ENCODE results near the gene FILIP1.

Gene FILIP1

GRCh38 chr6:75374961-75375400, 118.6 kb downstream of the FILIP1 start:
- DNase-seq = no peak

GRCh38 chr6:75372884-75373283, 120.7 kb downstream of the FILIP1 start:
- no peak for DNase-seq

- no peak for DNase-seq
Observed at GRCh38 chr6:75370011-75370410, 123.6 kb downstream of the FILIP1 start.

- DNase-seq = no peak
Observed at GRCh38 chr6:75368864-75369402, 124.7 kb downstream of the FILIP1 start.

GRCh38 chr6:75368151-75368779, 125.3 kb downstream of the FILIP1 start:
- DNase-seq = peak; percentile 60

- no peak for DNase-seq
Observed at GRCh38 chr6:75363304-75363703, 130.3 kb downstream of the FILIP1 start.

GRCh38 chr6:75353644-75354043, 140.0 kb downstream of the FILIP1 start:
- DNase-seq = no peak

- no peak for DNase-seq
Observed at GRCh38 chr6:75351570-75351969, 142.0 kb downstream of the FILIP1 start.

- no peak for DNase-seq
Observed at GRCh38 chr6:75350808-75351207, 142.8 kb downstream of the FILIP1 start.

GRCh38 chr6:75350156-75350555, 143.4 kb downstream of the FILIP1 start:
- no peak for DNase-seq

GRCh38 chr6:75349262-75349984, 144.2 kb downstream of the FILIP1 start:
- peak; percentile 53 for DNase-seq

- no peak for DNase-seq
Observed at GRCh38 chr6:75348882-75349261, 144.7 kb downstream of the FILIP1 start.

- DNase-seq = no peak
Observed at GRCh38 chr6:75347898-75348610, 145.5 kb downstream of the FILIP1 start.

- no peak for DNase-seq
Observed at GRCh38 chr6:75345413-75345812, 148.2 kb downstream of the FILIP1 start.

GRCh38 chr6:75344455-75344854, 149.1 kb downstream of the FILIP1 start:
- DNase-seq = no peak

GRCh38 chr6:75344021-75344420, 149.6 kb downstream of the FILIP1 start:
- no peak for DNase-seq

GRCh38 chr6:75337835-75338580, 155.6 kb downstream of the FILIP1 start:
- DNase-seq = no peak

- DNase-seq = no peak
Observed at GRCh38 chr6:75334266-75335040, 159.1 kb downstream of the FILIP1 start.

GRCh38 chr6:75333676-75334200, 159.9 kb downstream of the FILIP1 start:
- no peak for DNase-seq

GRCh38 chr6:75331151-75331550, 162.4 kb downstream of the FILIP1 start:
- DNase-seq = no peak

- DNase-seq = no peak
Observed at GRCh38 chr6:75329703-75330102, 163.9 kb downstream of the FILIP1 start.

- no peak for DNase-seq
Observed at GRCh38 chr6:75327807-75328206, 165.8 kb downstream of the FILIP1 start.

Measured in NCI-H1092 treated with DMSO at 0.1 percent for 48 hours (cell line).